ENCODE measurements around the gene SLC5A10.

- TF ChIP-seq EP300 (IDR thresholded peaks at IDR 0.05; ENCODE audit: low read depth): no peak
- no peak for TF ChIP-seq POLR2A (IDR thresholded peaks at IDR 0.05)
- TF ChIP-seq POLR2AphosphoS5 (IDR thresholded peaks at IDR 0.05): no peak
- no peak for TF ChIP-seq CTCF (IDR thresholded peaks at IDR 0.05)
Observed at GRCh38 chr17:18919963-18920362, 32.0 kb upstream of the SLC5A10 start.

All from transverse colon (tissue), 4 donors.